Measurements from ENCODE around the gene YTHDC1.

GRCh38 chr4:68319040-68319439, 30.9 kb downstream of the YTHDC1 start:
- TF ChIP-seq POLR2A (IDR thresholded peaks at IDR 0.05) = no peak
- no peak for TF ChIP-seq CTCF (IDR thresholded peaks at IDR 0.05)
